Astrocyte (in vitro differentiated cells and primary cell): Measurements from ENCODE around the gene CD34. TPM values are rescaled to one million over a fixed set of nuclear protein-coding genes. Genes with fewer than 3 reads are reported as not detected.

Experiments
- DNase-seq: peaks from one replicate; pipeline ENCODE4 v3.0.0-alpha.2; 2010; ENCODE audit warnings: low read depth
- FAIRE-seq: peaks from 2 replicates; lab custom pipeline; 2011; peaks lifted over from hg19 to GRCh38; lab: Jason Lieb, UNC
- H2AFZ ChIP-seq: 2 replicates; pipeline ENCODE4 v1.6.0; 2012; ENCODE audit warnings: low read depth, low read length, inconsistent platforms
- H3K27ac ChIP-seq: 2 replicates; pipeline ENCODE4 v1.5.1; 2011; ENCODE audit warnings: low read depth, low read length, inconsistent platforms
- H3K27me3 ChIP-seq: 2 replicates; pipeline ENCODE4 v1.6.0; 2011; ENCODE audit warnings: low read length, inconsistent platforms; ENCODE audit not compliant: insufficient read depth
- H3K36me3 ChIP-seq: 2 replicates; pipeline ENCODE4 v1.5.1; 2011; ENCODE audit warnings: low read length, inconsistent platforms; ENCODE audit not compliant: insufficient read depth
- H3K4me1 ChIP-seq: 2 replicates; pipeline ENCODE4 v1.5.1; 2011; ENCODE audit warnings: low read length, inconsistent platforms; ENCODE audit not compliant: insufficient read depth
- H3K4me2 ChIP-seq: 2 replicates; pipeline ENCODE4 v1.6.0; 2012; ENCODE audit warnings: low read length, inconsistent platforms
- H3K4me3 ChIP-seq: 2 replicates; pipeline ENCODE4 v1.5.1; 2011; ENCODE audit warnings: low read depth, mild to moderate bottlenecking, low read length, inconsistent platforms; ENCODE audit not compliant: insufficient read depth
- H3K79me2 ChIP-seq: 2 replicates; pipeline ENCODE4 v1.6.0; 2012; ENCODE audit warnings: mild to moderate bottlenecking, low read length, inconsistent platforms; ENCODE audit not compliant: insufficient read depth
- H3K9ac ChIP-seq: 2 replicates; pipeline ENCODE4 v1.6.0; 2012; ENCODE audit warnings: mild to moderate bottlenecking, low read length, inconsistent platforms
- H3K9me3 ChIP-seq: 2 replicates; pipeline ENCODE4 v1.5.1; 2012; ENCODE audit warnings: low read depth, mild to moderate bottlenecking, low read length, inconsistent platforms; ENCODE audit not compliant: insufficient read depth
- H4K20me1 ChIP-seq: 2 replicates; pipeline ENCODE4 v1.6.0; 2012; ENCODE audit warnings: low read length, inconsistent platforms; ENCODE audit not compliant: insufficient read depth
- H3K27ac Mint-ChIP-seq: one replicate; pipeline ENCODE4 v1.8.0; 2021; ENCODE audit warnings: mild to moderate bottlenecking, mixed read lengths; ENCODE audit not compliant: unreplicated experiment
- H3K27me3 Mint-ChIP-seq: one replicate; pipeline ENCODE4 v1.8.0; 2021; ENCODE audit warnings: low read depth, mixed read lengths; ENCODE audit not compliant: unreplicated experiment
- H3K36me3 Mint-ChIP-seq: one replicate; pipeline ENCODE4 v1.8.0; 2021; ENCODE audit warnings: low read depth, mixed read lengths; ENCODE audit not compliant: unreplicated experiment
- H3K4me1 Mint-ChIP-seq: one replicate; pipeline ENCODE4 v1.8.0; 2021; ENCODE audit warnings: low read depth, mixed read lengths; ENCODE audit not compliant: unreplicated experiment
- H3K4me3 Mint-ChIP-seq: one replicate; pipeline ENCODE4 v1.8.0; 2021; ENCODE audit warnings: mild to moderate bottlenecking, moderate library complexity, mixed read lengths; ENCODE audit not compliant: unreplicated experiment
- H3K9me3 Mint-ChIP-seq: one replicate; pipeline ENCODE4 v1.8.0; 2021; ENCODE audit warnings: mild to moderate bottlenecking, mixed read lengths; ENCODE audit not compliant: unreplicated experiment
- CTCF ChIP-seq: IDR thresholded peaks from 2 replicates; pipeline ENCODE4 v1.5.1; 2011; ENCODE audit warnings: low read depth, mild to moderate bottlenecking, inconsistent platforms, low read length, moderate library complexity; ENCODE audit not compliant: insufficient read depth
- EZH2 ChIP-seq: IDR thresholded peaks from 2 replicates; pipeline ENCODE4 v1.6.1; 2012; ENCODE audit warnings: mild to moderate bottlenecking, low read length, inconsistent platforms; ENCODE audit not compliant: insufficient read depth
- total RNA-seq: library from RNA; stranded (reverse); gene quantifications from 2 replicates; pipeline ENCODE4 v1.2.1, GENCODE V29; 2021

Gene CD34
- total RNA-seq, 1 donor from 2014 or later: 0.45 TPM

DNA sequence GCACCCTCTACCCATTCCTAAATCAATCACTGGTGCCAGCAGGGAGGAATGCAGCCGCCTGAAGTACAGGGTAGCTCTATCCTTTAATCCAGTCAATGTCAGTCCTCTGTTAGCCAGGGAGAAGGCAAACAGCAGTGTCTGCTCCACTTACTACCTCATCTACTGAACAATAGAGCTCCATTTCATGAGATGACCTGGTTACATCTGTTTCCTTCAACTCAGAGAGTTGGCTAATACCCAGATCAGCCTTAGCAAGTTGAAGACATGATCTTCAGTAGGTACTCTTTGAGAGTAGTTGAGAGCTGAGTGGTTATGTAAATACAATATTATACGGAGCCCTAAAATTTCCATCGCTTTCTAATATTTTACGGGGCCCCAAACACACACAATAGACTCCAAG lies 46.1 kb upstream of the CD34 start:
- Histone ChIP-seq H3K9me3 (no peaks in the 10 kb centered on the region), H3K27ac (no peak overlapping the region), H4K20me1 (no peaks in the 10 kb centered on the region), H3K9ac (no peak overlapping the region), H3K27me3 (no peaks in the 10 kb centered on the region), H2AFZ (no peak overlapping the region), H3K4me1 (no peaks in the 10 kb centered on the region), H3K4me3 (no peak overlapping the region), H3K4me2 (no peak overlapping the region), H3K36me3 (no peaks in the 10 kb centered on the region), H3K79me2 (no peaks in the 10 kb centered on the region)
- no peaks in the 10 kb centered on the region for H3K36me3 Mint-ChIP-seq
- TF ChIP-seq EZH2 (no peak), CTCF (no peak)
- no peak overlapping the region for H3K27ac Mint-ChIP-seq
- no peak overlapping the region for H3K4me3 Mint-ChIP-seq
- peaks cover 54% of the 10 kb centered on the region for H3K27me3 Mint-ChIP-seq
- H3K4me1 Mint-ChIP-seq: no peaks in the 10 kb centered on the region
- DNase-seq (no peak), FAIRE-seq (no peak)
- H3K9me3 Mint-ChIP-seq: peaks cover 19% of the 10 kb centered on the region

GRCh38 chr1:207954104-207954503 lies 43.2 kb upstream of the CD34 start:
- Mint-ChIP-seq H3K4me3 (no peak overlapping the region), H3K27ac (no peak overlapping the region), H3K9me3 (peaks cover 17% of the 10 kb centered on the region), H3K4me1 (no peaks in the 10 kb centered on the region), H3K27me3 (peaks cover 36% of the 10 kb centered on the region), H3K36me3 (no peaks in the 10 kb centered on the region)
- no peak overlapping the region for H2AFZ ChIP-seq
- no peak overlapping the region for H3K27ac ChIP-seq
- DNase-seq (no peak), FAIRE-seq (no peak)
- H3K4me2 ChIP-seq: no peak overlapping the region
- no peaks in the 10 kb centered on the region for H4K20me1 ChIP-seq
- H3K4me1 ChIP-seq: no peaks in the 10 kb centered on the region
- peaks cover 5% of the 10 kb centered on the region for H3K27me3 ChIP-seq
- H3K36me3 ChIP-seq: no peaks in the 10 kb centered on the region
- TF ChIP-seq CTCF (no peak), EZH2 (no peak)
- no peak overlapping the region for H3K9ac ChIP-seq
- no peaks in the 10 kb centered on the region for H3K9me3 ChIP-seq
- no peaks in the 10 kb centered on the region for H3K79me2 ChIP-seq
- no peak overlapping the region for H3K4me3 ChIP-seq

GRCh38 chr1:207952617-207953542 lies 42.0 kb upstream of the CD34 start:
- no peak overlapping the region for H3K27ac ChIP-seq
- no peak overlapping the region for H3K4me3 ChIP-seq
- Mint-ChIP-seq H3K27me3 (peaks cover 28% of the 10 kb centered on the region), H3K36me3 (no peaks in the 10 kb centered on the region), H3K4me1 (no peaks in the 10 kb centered on the region), H3K9me3 (peaks cover 17% of the 10 kb centered on the region), H3K4me3 (no peak overlapping the region), H3K27ac (no peak overlapping the region)
- no peaks in the 10 kb centered on the region for H3K36me3 ChIP-seq
- H4K20me1 ChIP-seq: no peaks in the 10 kb centered on the region
- TF ChIP-seq EZH2 (no peak), CTCF (no peak)
- H3K9ac ChIP-seq: no peak overlapping the region
- peaks cover 5% of the 10 kb centered on the region for H3K27me3 ChIP-seq
- DNase-seq (no peak), FAIRE-seq (no peak)
- H3K4me2 ChIP-seq: no peak overlapping the region
- H2AFZ ChIP-seq: no peak overlapping the region
- H3K9me3 ChIP-seq: no peaks in the 10 kb centered on the region
- no peaks in the 10 kb centered on the region for H3K4me1 ChIP-seq
- no peaks in the 10 kb centered on the region for H3K79me2 ChIP-seq
